NCI-H1417 (cell line): ENCODE measurements around the gene SPATA24.
"Not testable (repeated sequence)": the region's sequence is repeated elsewhere in the genome, so short reads cannot be mapped to it uniquely, and the experiment has no call there.

Experiments used
- DNase-seq, 3 experiments: peaks; one replicate each; lab custom pipeline; 2025; lab: John Stamatoyannopoulos, UW

SPATA24 gene

GRCh38 chr5:139403787-139404483 lies at the start of gene SPATA24:
SPATA24 (minus strand) TSS chr5:139404089; CDS start chr5:139404060, 29 bp downstream.
- DNase-seq = peak; percentile 92 to 97 (median 95)

GRCh38 chr5:139451878-139452660 lies 48.2 kb upstream of the SPATA24 start:
- no peak for DNase-seq

GRCh38 chr5:139451176-139451575 lies 47.3 kb upstream of the SPATA24 start:
- no peak for DNase-seq

- DNase-seq = no peak
Observed at GRCh38 chr5:139446956-139447779, 43.3 kb upstream of the SPATA24 start.

GRCh38 chr5:139445325-139446170 lies 41.7 kb upstream of the SPATA24 start:
- DNase-seq = no peak

GRCh38 chr5:139443831-139444453 lies 40.1 kb upstream of the SPATA24 start:
- DNase-seq = no peak

GRCh38 chr5:139440416-139440815 lies 36.5 kb upstream of the SPATA24 start:
- DNase-seq = not testable (repeated sequence)

GRCh38 chr5:139439013-139439903 lies 35.4 kb upstream of the SPATA24 start, which contains the start of gene DNAJC18:
DNAJC18 (minus strand) TSS chr5:139439525; CDS start chr5:139439445, 80 bp downstream.
- DNase-seq = peak; percentile 88 to 92 (median 92)

GRCh38 chr5:139438707-139439012 lies 34.8 kb upstream of the SPATA24 start:
- peak in 1 of 3 experiments; percentile 35 for DNase-seq

GRCh38 chr5:139435676-139436075 lies 31.8 kb upstream of the SPATA24 start:
- DNase-seq = no peak

- DNase-seq = no peak
Observed at GRCh38 chr5:139431706-139432105, 27.8 kb upstream of the SPATA24 start.

- no peak for DNase-seq
Observed at GRCh38 chr5:139430015-139430414, 26.1 kb upstream of the SPATA24 start.

- no peak for DNase-seq
Observed at GRCh38 chr5:139426203-139426885, 22.5 kb upstream of the SPATA24 start.

GRCh38 chr5:139425497-139425896 lies 21.6 kb upstream of the SPATA24 start:
- DNase-seq = no peak

- peak; percentile 36 to 68 (median 65) for DNase-seq
Observed at GRCh38 chr5:139422307-139422893, 18.5 kb upstream of the SPATA24 start.

GRCh38 chr5:139419226-139420192 lies 15.6 kb upstream of the SPATA24 start:
- no peak for DNase-seq

- DNase-seq = no peak
Observed at GRCh38 chr5:139418793-139419192, 14.9 kb upstream of the SPATA24 start.

- peak in 1 of 3 experiments; percentile 87 for DNase-seq
Observed at GRCh38 chr5:139417214-139417613, 13.3 kb upstream of the SPATA24 start.
